Upper lobe of left lung (tissue), 6 donors: ENCODE results near the gene LMTK3. TPM values are rescaled to one million over a fixed set of nuclear protein-coding genes. Genes with fewer than 3 reads are reported as not detected.

Experiments used
- ATAC-seq, 2 donors: fragments of 200-7000 bp; cut with Tn5 transposase; one replicate each; pipeline ENCODE4 v1.9.1; 2022; ENCODE audit warnings: mild to moderate bottlenecking in 2 of 2, moderate library complexity in 2 of 2; ENCODE audit not compliant: low FRiP score in 2 of 2
- DNase-seq, 2 donors: peaks; one replicate each; pipeline ENCODE4 v3.0.0-alpha.2; 2019 to 2020
- H3K27ac ChIP-seq, 4 donors: fragments of 200-600 bp; sonication (generic); one replicate each; pipeline ENCODE4 v1.5.1; 2016 to 2019
- H3K27me3 ChIP-seq, 4 donors: fragments of 200-600 bp; sonication (generic); one replicate each; pipeline ENCODE4 v1.5.1; 2017 to 2019
- H3K36me3 ChIP-seq, 4 donors: fragments of 200-600 bp; sonication (generic); one replicate each; pipeline ENCODE4 v1.5.1; 2016 to 2019
- H3K4me1 ChIP-seq, 4 donors: fragments of 200-600 bp; sonication (generic); one replicate each; pipeline ENCODE4 v1.5.1; 2018 to 2019
- H3K4me3 ChIP-seq, 4 donors: fragments of 200-600 bp; sonication (generic); one replicate each; pipeline ENCODE4 v1.5.1; 2017 to 2019; ENCODE audit warnings: mild to moderate bottlenecking in 2 of 4, moderate library complexity in 1 of 4
- H3K9me3 ChIP-seq, 4 donors: fragments of 200-600 bp; sonication (generic); one replicate each; pipeline ENCODE4 v1.5.1; 2018 to 2019
- EP300 ChIP-seq, 4 donors: sonication (generic); formaldehyde crosslinking; IDR thresholded peaks; one replicate each; pipeline ENCODE4 v1.5.1; 2017; ENCODE audit warnings: antibody characterized with exemption in 4 of 4, control low read depth in 2 of 4
- POLR2A ChIP-seq, 4 donors: fragments of 450-650 bp; IDR thresholded peaks; one replicate each; pipeline ENCODE4 v1.5.1; 2016 to 2017; ENCODE audit warnings: antibody characterized with exemption in 4 of 4, mild to moderate bottlenecking in 2 of 4
- POLR2AphosphoS5 ChIP-seq, 2 donors: sonication (generic); formaldehyde crosslinking; IDR thresholded peaks; one replicate each; pipeline ENCODE4 v1.5.1; 2017; ENCODE audit warnings: antibody characterized with exemption in 2 of 2
- WGBS, 2 donors: methylation state at CpG; one replicate each; pipeline ENCODE4 v1.1.5; 2017 to 2018; 5-methylcytosine and 5-hydroxymethylcytosine counted together
- total RNA-seq, 6 donors: library from RNA; depleted of rRNA in 4 of 6; stranded (reverse); fragments of >200 nt in 4 of 6; gene quantifications; one replicate each; pipeline versions ENCODE4 v1.1.0 to v1.2.1, GENCODE V29; 2016 to 2021
- TF ChIP-seq, protein P1 (sequence below), 6 experiments: fragments of 450-650 bp in 4 of 6; fragments of 200-600 bp in 2 of 6; sonication (generic) in 2 of 6; IDR thresholded peaks; one replicate each; pipeline ENCODE4 v1.5.1; 2016 to 2019; ENCODE audit warnings: antibody characterized with exemption in 6 of 6
- donor health status: DM: no; HTN: no; CAD: no; lungs with moderate emphysema.
- donor health status: DM: no; HTN: yes; CAD: no; lungs with severe emphysema.

Gene LMTK3
- total RNA-seq, 6 donors from 2014 or later, result 4.9 to 45.1 (median 13.1) TPM

DNA sequence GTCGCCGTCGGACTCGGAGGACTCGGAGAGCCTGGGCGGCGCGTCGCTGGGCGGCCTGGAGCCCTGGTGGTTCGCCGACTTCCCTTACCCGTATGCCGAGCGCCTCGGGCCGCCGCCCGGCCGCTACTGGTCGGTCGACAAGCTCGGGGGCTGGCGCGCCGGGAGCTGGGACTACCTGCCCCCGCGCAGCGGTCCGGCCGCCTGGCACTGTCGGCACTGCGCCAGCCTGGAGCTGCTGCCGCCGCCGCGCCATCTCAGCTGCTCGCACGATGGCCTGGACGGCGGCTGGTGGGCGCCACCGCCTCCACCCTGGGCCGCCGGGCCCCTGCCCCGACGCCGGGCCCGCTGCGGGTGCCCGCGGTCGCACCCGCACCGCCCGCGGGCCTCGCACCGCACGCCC lies 68.4 kb downstream of the LMTK3 start:
- ATAC-seq (no peak), DNase-seq (peak in 1 of 2 donors; percentile 89)
- H3K27ac ChIP-seq, result no peak overlapping the region
- peaks cover 0 to 13% (median 10%) of the 10 kb centered on the region in 4 donors for H3K36me3 ChIP-seq
- WGBS, 2 donors, result no CpG with 5 or more reads among the region's 60 CpGs
- no peaks in the 10 kb centered on the region for H3K9me3 ChIP-seq
- TF ChIP-seq POLR2AphosphoS5 (IDR thresholded peaks at IDR 0.05) (no peak), EP300 (IDR thresholded peaks at IDR 0.05) (no peak), POLR2A (IDR thresholded peaks at IDR 0.05) (no peak)
- TF ChIP-seq, protein P1, sequence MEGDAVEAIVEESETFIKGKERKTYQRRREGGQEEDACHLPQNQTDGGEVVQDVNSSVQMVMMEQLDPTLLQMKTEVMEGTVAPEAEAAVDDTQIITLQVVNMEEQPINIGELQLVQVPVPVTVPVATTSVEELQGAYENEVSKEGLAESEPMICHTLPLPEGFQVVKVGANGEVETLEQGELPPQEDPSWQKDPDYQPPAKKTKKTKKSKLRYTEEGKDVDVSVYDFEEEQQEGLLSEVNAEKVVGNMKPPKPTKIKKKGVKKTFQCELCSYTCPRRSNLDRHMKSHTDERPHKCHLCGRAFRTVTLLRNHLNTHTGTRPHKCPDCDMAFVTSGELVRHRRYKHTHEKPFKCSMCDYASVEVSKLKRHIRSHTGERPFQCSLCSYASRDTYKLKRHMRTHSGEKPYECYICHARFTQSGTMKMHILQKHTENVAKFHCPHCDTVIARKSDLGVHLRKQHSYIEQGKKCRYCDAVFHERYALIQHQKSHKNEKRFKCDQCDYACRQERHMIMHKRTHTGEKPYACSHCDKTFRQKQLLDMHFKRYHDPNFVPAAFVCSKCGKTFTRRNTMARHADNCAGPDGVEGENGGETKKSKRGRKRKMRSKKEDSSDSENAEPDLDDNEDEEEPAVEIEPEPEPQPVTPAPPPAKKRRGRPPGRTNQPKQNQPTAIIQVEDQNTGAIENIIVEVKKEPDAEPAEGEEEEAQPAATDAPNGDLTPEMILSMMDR (IDR thresholded peaks at IDR 0.05), result no peak
- peaks cover 21 to 35% (median 25%) of the 10 kb centered on the region in 4 donors for H3K4me1 ChIP-seq
- H3K4me3 ChIP-seq, result peak overlapping the region in 3 of 4 donors; percentile 35 to 92 (median 77)
- H3K27me3 ChIP-seq, result peaks cover 0 to 23% (median 9%) of the 10 kb centered on the region in 4 donors

DNA sequence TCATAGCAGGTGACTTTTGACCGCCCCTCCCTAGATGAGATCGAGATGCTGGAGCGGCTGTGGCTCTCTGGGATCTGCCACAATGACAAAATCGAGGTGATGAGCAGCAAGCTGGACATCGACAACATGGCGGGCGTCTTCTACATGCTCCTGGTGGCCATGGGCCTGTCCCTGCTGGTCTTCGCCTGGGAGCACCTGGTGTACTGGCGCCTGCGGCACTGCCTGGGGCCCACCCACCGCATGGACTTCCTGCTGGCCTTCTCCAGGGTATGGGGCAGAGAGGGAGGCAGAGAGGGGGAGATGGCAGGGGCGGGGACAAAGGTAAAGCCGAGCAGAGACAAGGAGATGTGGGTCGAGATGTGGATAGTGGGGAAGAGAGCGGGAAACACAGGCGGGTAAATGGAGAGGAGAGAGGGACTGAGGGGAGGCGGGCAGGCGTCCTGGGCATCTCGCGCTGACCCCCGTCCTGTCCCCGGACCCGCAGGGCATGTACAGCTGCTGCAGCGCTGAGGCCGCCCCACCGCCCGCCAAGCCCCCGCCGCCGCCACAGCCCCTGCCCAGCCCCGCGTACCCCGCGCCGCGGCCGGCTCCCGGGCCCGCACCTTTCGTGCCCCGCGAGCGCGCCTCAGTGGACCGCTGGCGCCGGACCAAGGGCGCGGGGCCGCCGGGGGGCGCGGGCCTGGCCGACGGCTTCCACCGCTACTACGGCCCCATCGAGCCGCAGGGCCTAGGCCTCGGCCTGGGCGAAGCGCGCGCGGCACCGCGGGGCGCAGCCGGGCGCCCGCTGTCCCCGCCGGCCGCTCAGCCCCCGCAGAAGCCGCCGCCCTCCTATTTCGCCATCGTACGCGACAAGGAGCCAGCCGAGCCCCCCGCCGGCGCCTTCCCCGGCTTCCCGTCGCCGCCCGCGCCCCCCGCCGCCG lies 69.3 kb downstream of the LMTK3 start:
- TF ChIP-seq, protein P1 (IDR thresholded peaks at IDR 0.05), result no peak
- TF ChIP-seq POLR2A (IDR thresholded peaks at IDR 0.05) (no peak), EP300 (IDR thresholded peaks at IDR 0.05) (no peak), POLR2AphosphoS5 (IDR thresholded peaks at IDR 0.05) (no peak)
- Histone ChIP-seq H3K36me3 (peaks cover 0 to 4% (median 2%) of the 10 kb centered on the region in 4 donors), H3K9me3 (no peaks in the 10 kb centered on the region), H3K4me1 (peaks cover 21 to 35% (median 25%) of the 10 kb centered on the region in 4 donors), H3K4me3 (peak overlapping the region in 2 of 4 donors; percentile 77 to 92), H3K27ac (no peak overlapping the region), H3K27me3 (peaks cover 0 to 23% (median 9%) of the 10 kb centered on the region in 4 donors)
- DNase-seq (peak in 1 of 2 donors; percentile 83), ATAC-seq (no peak)
- 50 to 60% methylated on average over 40 to 43 of the region's 94 CpGs for WGBS, 2 donors

DNA sequence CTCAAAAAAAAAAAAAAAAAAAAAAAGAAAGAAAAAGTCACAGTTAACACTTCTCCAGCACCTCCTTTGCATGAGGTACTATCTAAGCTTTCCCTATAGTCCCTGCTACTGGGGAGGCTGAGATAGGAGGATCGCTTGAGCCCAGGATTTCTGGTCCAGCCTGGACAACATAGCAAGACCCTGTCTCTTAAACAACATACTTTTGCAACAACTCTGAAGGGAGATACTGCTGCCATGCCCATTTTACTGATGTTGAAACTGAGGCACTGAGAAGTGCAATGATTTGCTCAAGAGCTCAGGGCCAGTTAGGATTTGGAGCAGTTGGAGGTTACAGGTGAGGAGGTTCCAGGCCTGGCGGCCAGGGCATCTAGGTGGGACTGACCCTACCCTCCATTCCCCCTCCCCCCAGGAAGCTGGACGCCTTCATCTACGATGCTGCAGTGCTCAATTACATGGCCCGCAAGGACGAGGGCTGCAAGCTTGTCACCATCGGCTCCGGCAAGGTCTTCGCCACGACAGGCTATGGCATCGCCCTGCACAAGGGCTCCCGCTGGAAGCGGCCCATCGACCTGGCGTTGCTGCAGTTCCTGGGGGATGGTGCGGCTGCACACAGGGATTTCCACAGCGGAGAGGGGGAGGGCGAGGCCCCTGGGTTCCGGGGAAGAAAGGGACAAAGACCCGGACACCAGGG lies 70.1 kb downstream of the LMTK3 start:
- 97% methylated on average over 7 to 14 of the region's 20 CpGs for WGBS, 2 donors
- no peak overlapping the region for H3K4me3 ChIP-seq
- DNase-seq (peak in 1 of 2 donors; percentile 68), ATAC-seq (no peak)
- H3K4me1 ChIP-seq, result peaks cover 19 to 32% (median 23%) of the 10 kb centered on the region in 4 donors
- TF ChIP-seq EP300 (IDR thresholded peaks at IDR 0.05), result no peak
- TF ChIP-seq, protein P1 (IDR thresholded peaks at IDR 0.05), result no peak
- no peaks in the 10 kb centered on the region for H3K9me3 ChIP-seq
- no peak overlapping the region for H3K27ac ChIP-seq
- H3K27me3 ChIP-seq, result peaks cover 0 to 23% (median 9%) of the 10 kb centered on the region in 4 donors
- H3K36me3 ChIP-seq, result no peaks in the 10 kb centered on the region

DNA sequence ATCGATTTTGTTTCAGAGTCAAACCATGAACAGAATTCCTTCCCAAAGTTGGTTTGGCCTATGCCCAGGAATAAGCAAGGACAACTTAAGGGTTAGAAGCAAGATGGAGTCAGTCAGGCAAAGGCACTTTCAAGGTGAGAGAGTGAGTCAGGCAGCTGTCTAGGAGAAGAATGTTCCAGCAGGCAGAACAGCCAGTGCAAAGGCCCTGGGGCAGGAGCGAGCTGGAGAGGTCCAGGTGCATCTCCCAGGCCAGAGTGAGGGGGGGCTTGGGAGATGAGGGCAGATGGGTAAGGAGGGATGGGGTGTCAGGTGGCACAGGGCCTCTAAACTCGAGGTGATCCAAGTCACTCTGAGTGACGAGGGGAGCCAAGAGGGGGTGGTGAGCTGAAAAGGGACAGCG lies 75.0 kb downstream of the LMTK3 start:
- 82 to 85% methylated on average over 5 of the region's 5 CpGs for WGBS, 2 donors

More for the DNA sequence above, 75.0 kb downstream of the LMTK3 start:
- Histone ChIP-seq H3K4me1 (no peaks in the 10 kb centered on the region), H3K4me3 (no peak overlapping the region), H3K36me3 (no peaks in the 10 kb centered on the region), H3K9me3 (no peaks in the 10 kb centered on the region), H3K27me3 (peaks cover 0 to under 1% (median 0%) of the 10 kb centered on the region in 4 donors), H3K27ac (no peak overlapping the region)
- TF ChIP-seq POLR2A (IDR thresholded peaks at IDR 0.05) (no peak), EP300 (IDR thresholded peaks at IDR 0.05) (no peak), POLR2AphosphoS5 (IDR thresholded peaks at IDR 0.05) (no peak)
- TF ChIP-seq, protein P1 (IDR thresholded peaks at IDR 0.05), result no peak
- DNase-seq (no peak), ATAC-seq (no peak)

Other genes with a start within 250 kb of the LMTK3 start
- 1 to 10 TPM; 1.0 to 4.5 (median 1.2) TPM for gene ZNF114, start 241.8 kb downstream of the LMTK3 start, total RNA-seq
- 100 to 1,000 TPM in 2 of 6 donors, 10 to 100 TPM in 4; 38.8 to 173 (median 75.1) TPM for gene EMP3, start 186.3 kb downstream of the LMTK3 start, total RNA-seq
- gene TMEM143, start 147.9 kb downstream of the LMTK3 start, total RNA-seq, result 10 to 100 TPM in 4 of 6 donors, 1 to 10 TPM in 2; 4.7 to 34.6 (median 16.6) TPM
- not detected for gene SYNGR4, start 147.5 kb downstream of the LMTK3 start, total RNA-seq
- gene KDELR1, start 120.3 kb downstream of the LMTK3 start, total RNA-seq, result 100 to 1,000 TPM in 2 of 6 donors, 10 to 100 TPM in 4; 44.6 to 141 (median 96.8) TPM
- 1 to 10 TPM in 2 of 6 donors, under 1 TPM in 4; 0.15 to 1.4 (median 0.57) TPM for gene GRIN2D, start 118.2 kb downstream of the LMTK3 start, total RNA-seq
- gene GRWD1, start 65.9 kb downstream of the LMTK3 start, total RNA-seq, result 10 to 100 TPM; 10.5 to 44.1 (median 31.6) TPM
- 1 to 10 TPM in 3 of 6 donors, under 1 TPM in 3; 0.54 to 1.9 (median 0.91) TPM for gene KCNJ14, start 56.3 kb downstream of the LMTK3 start, total RNA-seq
- 100 to 1,000 TPM in 2 of 6 donors, 10 to 100 TPM in 4; 53.4 to 195 (median 77.0) TPM for gene CYTH2, start 42.5 kb downstream of the LMTK3 start, total RNA-seq
- gene SULT2B1, start 40.3 kb upstream of the LMTK3 start, total RNA-seq, result 10 to 100 TPM; 10.5 to 19.6 (median 15.2) TPM
- under 1 TPM in 1 of 6 donors, not detected in 5; 0.27 TPM for gene SPACA4, start 94.9 kb upstream of the LMTK3 start, total RNA-seq
- 10 to 100 TPM; 24.0 to 87.3 (median 43.3) TPM for gene FAM83E, start 103.2 kb upstream of the LMTK3 start, total RNA-seq
- gene RPL18, start 107.3 kb upstream of the LMTK3 start, total RNA-seq, result 1,000 to 10,000 TPM in 5 of 6 donors, 100 to 1,000 TPM in 1; 950 to 1,930 (median 1,443) TPM
- 10 to 100 TPM in 5 of 6 donors, 1 to 10 TPM in 1; 9.1 to 50.3 (median 26.8) TPM for gene SPHK2, start 107.7 kb upstream of the LMTK3 start, total RNA-seq
- gene DBP, start 125.5 kb upstream of the LMTK3 start, total RNA-seq, result 10 to 100 TPM in 3 of 6 donors, 1 to 10 TPM in 3; 5.2 to 25.4 (median 10.0) TPM
- gene CA11, start 134.4 kb upstream of the LMTK3 start, total RNA-seq, result 1 to 10 TPM; 2.1 to 8.1 (median 5.3) TPM
- 1 to 10 TPM in 3 of 6 donors, under 1 TPM in 2, not detected in 1; 0.57 to 3.1 (median 1.0) TPM for gene NTN5, start 161.2 kb upstream of the LMTK3 start, total RNA-seq
- 1 to 10 TPM in 3 of 6 donors, under 1 TPM in 2, not detected in 1; 0.15 to 4.7 (median 1.9) TPM for gene FUT2, start 184.1 kb upstream of the LMTK3 start, total RNA-seq
- 1 to 10 TPM in 5 of 6 donors, not detected in 1; 1.1 to 3.1 (median 1.3) TPM for gene MAMSTR, start 207.9 kb upstream of the LMTK3 start, total RNA-seq
- 10 to 100 TPM; 14.7 to 74.4 (median 26.3) TPM for gene RASIP1, start 228.8 kb upstream of the LMTK3 start, total RNA-seq
- gene IZUMO1, start 235.1 kb upstream of the LMTK3 start, total RNA-seq, result 1 to 10 TPM in 5 of 6 donors, not detected in 1; 1.4 to 4.2 (median 2.5) TPM
- gene FUT1, start 240.8 kb upstream of the LMTK3 start, total RNA-seq, result 10 to 100 TPM in 3 of 6 donors, 1 to 10 TPM in 3; 7.2 to 17.4 (median 10.1) TPM
- gene FGF21, start 243.7 kb upstream of the LMTK3 start, total RNA-seq, result not detected